RWPE2 (cell line): Measurements from ENCODE around the gene OAF.
"Not testable (repeated sequence)": the region's sequence is repeated elsewhere in the genome, so short reads cannot be mapped to it uniquely, and the experiment has no call there.

Experiments used
- ATAC-seq: fragments of 200-7000 bp; cut with Tn5 transposase; 3 replicates; pipeline ENCODE4 v1.9.1; 2021; ENCODE audit warnings: low read depth
- DNase-seq: peaks from one replicate; pipeline ENCODE4 v3.0.0-alpha.2; 2020; ENCODE audit warnings: low spot score
- H3K27ac ChIP-seq: fragments of 450-650 bp; 2 replicates; pipeline ENCODE4 v1.5.1; 2017; ENCODE audit warnings: mild to moderate bottlenecking; ENCODE audit not compliant: poor library complexity, severe bottlenecking
- H3K27me3 ChIP-seq: fragments of 250-450 bp; sonication (Bioruptor Pico); 2 replicates; pipeline ENCODE4 v1.5.1; 2021; ENCODE audit warnings: mild to moderate bottlenecking, moderate library complexity; ENCODE audit not compliant: insufficient read depth, poor library complexity, severe bottlenecking
- H3K36me3 ChIP-seq: fragments of 250-450 bp; sonication (Bioruptor Pico); 2 replicates; pipeline ENCODE4 v1.5.1; 2020; ENCODE audit warnings: low read depth, mild to moderate bottlenecking, moderate library complexity
- H3K4me1 ChIP-seq: fragments of 250-450 bp; sonication (Bioruptor Pico); 2 replicates; pipeline ENCODE4 v1.5.1; 2021; ENCODE audit warnings: mild to moderate bottlenecking, moderate library complexity; ENCODE audit not compliant: insufficient read depth, poor library complexity, severe bottlenecking
- H3K4me3 ChIP-seq: fragments of 250-450 bp; sonication (Bioruptor Pico); 2 replicates; pipeline ENCODE4 v1.5.1; 2021; ENCODE audit warnings: mild to moderate bottlenecking, moderate library complexity; ENCODE audit not compliant: severe bottlenecking
- H3K9me3 ChIP-seq: fragments of 250-450 bp; sonication (Bioruptor Pico); 2 replicates; pipeline ENCODE4 v1.5.1; 2021; ENCODE audit warnings: mild to moderate bottlenecking, moderate library complexity; ENCODE audit not compliant: severe bottlenecking
- TF ChIP-seq, protein P1 (sequence below): fragments of 450-650 bp; IDR thresholded peaks from one replicate; pipeline ENCODE4 v1.5.1; 2017; ENCODE audit warnings: mild to moderate bottlenecking, moderate library complexity; ENCODE audit not compliant: poor library complexity, severe bottlenecking

Gene OAF

DNA sequence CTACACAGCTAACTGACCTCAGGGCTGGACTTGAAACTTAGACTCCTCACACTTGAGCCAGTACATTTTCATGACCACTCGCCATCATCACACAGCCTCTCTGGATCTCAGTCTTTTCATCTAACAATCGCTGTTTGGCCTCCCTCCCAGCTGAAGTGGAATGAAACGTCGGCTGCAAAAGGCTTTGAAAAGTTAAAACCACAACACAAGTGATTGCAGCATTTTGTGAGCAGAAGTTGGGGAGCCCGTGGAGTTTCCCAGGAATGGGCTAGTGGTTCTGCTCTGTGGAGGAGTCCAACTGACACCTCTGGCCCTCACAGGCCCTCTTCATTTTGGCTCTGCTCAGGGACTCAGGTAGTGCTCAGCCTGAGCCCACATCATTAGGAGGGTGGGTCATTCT, 37.0 kb upstream of the OAF start:
- TF ChIP-seq, protein P1, sequence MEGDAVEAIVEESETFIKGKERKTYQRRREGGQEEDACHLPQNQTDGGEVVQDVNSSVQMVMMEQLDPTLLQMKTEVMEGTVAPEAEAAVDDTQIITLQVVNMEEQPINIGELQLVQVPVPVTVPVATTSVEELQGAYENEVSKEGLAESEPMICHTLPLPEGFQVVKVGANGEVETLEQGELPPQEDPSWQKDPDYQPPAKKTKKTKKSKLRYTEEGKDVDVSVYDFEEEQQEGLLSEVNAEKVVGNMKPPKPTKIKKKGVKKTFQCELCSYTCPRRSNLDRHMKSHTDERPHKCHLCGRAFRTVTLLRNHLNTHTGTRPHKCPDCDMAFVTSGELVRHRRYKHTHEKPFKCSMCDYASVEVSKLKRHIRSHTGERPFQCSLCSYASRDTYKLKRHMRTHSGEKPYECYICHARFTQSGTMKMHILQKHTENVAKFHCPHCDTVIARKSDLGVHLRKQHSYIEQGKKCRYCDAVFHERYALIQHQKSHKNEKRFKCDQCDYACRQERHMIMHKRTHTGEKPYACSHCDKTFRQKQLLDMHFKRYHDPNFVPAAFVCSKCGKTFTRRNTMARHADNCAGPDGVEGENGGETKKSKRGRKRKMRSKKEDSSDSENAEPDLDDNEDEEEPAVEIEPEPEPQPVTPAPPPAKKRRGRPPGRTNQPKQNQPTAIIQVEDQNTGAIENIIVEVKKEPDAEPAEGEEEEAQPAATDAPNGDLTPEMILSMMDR: no peak
- Histone ChIP-seq H3K9me3 (no peaks in the 10 kb centered on the region), H3K36me3 (no peaks in the 10 kb centered on the region), H3K27ac (no peak overlapping the region), H3K4me1 (no peaks in the 10 kb centered on the region), H3K27me3 (peaks cover 6% of the 10 kb centered on the region), H3K4me3 (no peak overlapping the region)
- no peak for ATAC-seq
- no peak for DNase-seq

DNA sequence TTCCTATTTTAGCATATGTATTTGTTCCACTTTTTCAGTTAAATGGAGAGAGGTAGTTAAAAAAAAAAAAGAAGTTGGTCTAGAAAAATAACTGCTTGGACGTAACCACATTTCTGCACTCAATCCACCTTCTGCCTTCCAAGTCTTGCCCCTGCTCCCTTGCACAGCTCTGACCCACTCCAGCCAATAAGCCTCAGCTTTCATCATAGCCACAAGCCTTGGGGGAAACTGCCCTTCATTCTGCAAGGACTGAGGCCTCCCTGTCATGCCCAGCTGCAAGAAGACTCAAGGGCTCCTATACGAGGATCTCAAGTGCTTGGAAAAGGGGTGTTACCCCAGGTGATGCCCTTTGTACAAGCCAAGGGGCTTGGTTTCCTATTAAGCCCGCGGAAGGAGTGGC, 36.0 kb upstream of the OAF start:
- ATAC-seq: no peak
- no peaks in the 10 kb centered on the region for H3K36me3 ChIP-seq
- no peaks in the 10 kb centered on the region for H3K4me1 ChIP-seq
- TF ChIP-seq, protein P1: no peak
- H3K27me3 ChIP-seq: peaks cover 6% of the 10 kb centered on the region
- DNase-seq: no peak
- no peak overlapping the region for H3K4me3 ChIP-seq
- no peak overlapping the region for H3K27ac ChIP-seq
- no peaks in the 10 kb centered on the region for H3K9me3 ChIP-seq

DNA sequence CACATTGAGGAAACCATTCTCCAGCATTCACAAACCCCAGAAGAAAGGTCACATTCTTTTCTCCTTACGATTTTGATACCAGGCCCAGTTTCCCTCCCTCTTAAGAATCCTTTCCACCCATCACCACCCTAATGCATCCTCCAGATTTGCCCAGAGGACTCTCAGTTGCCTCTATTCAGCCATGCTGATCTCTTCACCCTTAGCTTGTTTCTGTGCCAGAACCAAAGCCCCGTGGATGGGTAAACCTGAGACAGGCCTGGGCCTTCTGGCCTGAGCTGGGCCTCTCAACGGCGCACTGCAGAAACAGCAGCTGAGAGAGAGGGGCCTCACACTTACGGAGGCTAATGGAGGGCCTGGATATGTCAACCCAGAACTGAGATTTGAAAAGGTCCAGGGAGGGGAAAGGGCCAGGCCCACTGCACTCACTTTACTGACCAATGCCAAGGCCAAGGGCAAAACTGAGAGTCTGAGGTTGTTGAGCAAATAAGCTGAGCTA, 32.2 kb upstream of the OAF start:
- ATAC-seq (no peak), DNase-seq (no peak)
- TF ChIP-seq, protein P1: no peak
- no peak overlapping the region for H3K27ac ChIP-seq
- H3K9me3 ChIP-seq: no peaks in the 10 kb centered on the region
- peaks cover 6% of the 10 kb centered on the region for H3K27me3 ChIP-seq
- H3K36me3 ChIP-seq: no peaks in the 10 kb centered on the region
- peaks cover 5% of the 10 kb centered on the region for H3K4me1 ChIP-seq
- no peak overlapping the region for H3K4me3 ChIP-seq

DNA sequence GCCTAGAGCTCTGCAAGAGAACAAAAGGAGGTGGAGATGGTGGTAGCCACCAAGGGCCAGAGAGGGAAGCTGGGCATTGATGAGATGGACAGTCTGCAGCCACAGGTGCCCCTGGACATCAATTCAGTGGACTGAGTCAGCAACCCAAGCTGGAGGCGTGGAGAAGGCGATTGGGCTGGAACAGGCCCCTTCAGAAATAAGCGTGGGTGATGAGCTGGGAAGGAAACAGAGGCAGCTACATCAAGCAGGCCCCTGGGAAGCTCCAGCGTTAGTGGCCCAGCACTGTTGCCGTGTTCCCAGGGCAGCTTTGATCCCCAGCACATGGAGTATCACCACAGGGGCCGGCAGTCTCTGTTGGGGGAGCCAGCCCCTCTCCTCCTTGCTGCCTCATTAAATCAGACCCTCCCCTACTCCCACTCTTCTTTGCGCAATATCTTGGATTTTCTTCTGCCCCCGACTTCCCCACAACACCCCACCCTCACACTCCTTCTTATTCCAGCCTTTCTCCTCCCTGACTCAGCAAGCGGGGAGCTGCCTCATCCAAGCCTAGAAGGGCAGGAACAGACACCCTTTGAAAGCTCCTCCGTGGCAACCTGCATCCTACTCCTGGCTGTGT, 31.7 kb upstream of the OAF start:
- H3K9me3 ChIP-seq: no peaks in the 10 kb centered on the region
- H3K27me3 ChIP-seq: peaks cover 6% of the 10 kb centered on the region
- no peak for ATAC-seq
- no peak overlapping the region for H3K4me3 ChIP-seq
- TF ChIP-seq, protein P1: no peak
- peaks cover 5% of the 10 kb centered on the region for H3K4me1 ChIP-seq
- no peak for DNase-seq
- no peak overlapping the region for H3K27ac ChIP-seq
- H3K36me3 ChIP-seq: no peaks in the 10 kb centered on the region

DNA sequence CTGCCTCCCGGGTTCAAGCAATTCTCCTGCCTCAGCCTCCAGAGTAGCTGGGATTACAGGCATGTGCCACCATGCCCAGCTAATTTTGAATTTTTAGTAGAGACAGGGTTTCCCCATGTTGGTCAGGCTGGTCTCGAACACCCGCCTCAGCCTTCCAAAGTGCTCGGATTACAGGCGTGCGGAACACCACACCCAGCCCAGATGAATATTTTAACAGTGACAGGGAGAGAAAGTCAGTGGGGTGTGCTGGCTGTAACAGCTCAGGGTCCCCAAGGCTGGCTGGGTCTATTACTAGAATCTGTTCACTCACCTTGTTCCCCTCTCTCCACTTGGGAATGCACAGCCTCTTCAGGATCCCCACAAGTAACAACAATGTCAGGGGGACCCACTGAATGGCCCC, 30.8 kb upstream of the OAF start:
- H3K27me3 ChIP-seq, H3K36me3 ChIP-seq, ATAC-seq, H3K9me3 ChIP-seq, H3K4me1 ChIP-seq, DNase-seq, H3K27ac ChIP-seq, H3K4me3 ChIP-seq: not testable (repeated sequence)
